HG03097 (cell line): ENCODE results near the gene IMPA2.
A peak's percentile ranks its signal among the peaks of the same experiment; 100 is the strongest.
"Not testable (repeated sequence)": the region's sequence is repeated elsewhere in the genome, so short reads cannot be mapped to it uniquely, and the experiment has no call there.

Experiments
- ATAC-seq: cut with Tn5 transposase; IDR thresholded peaks from one replicate; pipeline ENCODE4 v1.9.1; 2021; ENCODE audit not compliant: unreplicated experiment, low FRiP score

Gene IMPA2

DNA sequence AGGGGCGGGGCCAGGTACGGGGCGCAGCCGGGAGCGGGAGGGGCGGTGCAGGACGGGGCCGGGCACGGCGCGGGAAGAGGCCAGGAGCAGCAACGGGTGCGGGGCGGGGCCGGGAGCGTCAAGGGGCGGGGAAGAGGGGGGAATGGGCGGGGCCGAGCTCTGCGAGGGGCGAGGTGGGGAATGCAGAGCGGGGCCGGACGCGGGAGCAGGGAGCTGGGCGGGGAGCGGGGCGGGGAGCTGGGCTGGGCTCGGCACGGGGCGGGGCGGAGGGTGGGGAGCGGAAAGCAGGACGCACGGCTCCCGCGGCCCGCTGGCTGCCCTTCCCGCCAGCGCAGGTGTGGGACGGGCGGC, at the start of gene IMPA2:
Gene IMPA2 (plus strand): TSS at position 316 of the 351 bp plus-strand sequence. CDS start 163 bp downstream, outside the sequence.
- no peak for ATAC-seq

DNA sequence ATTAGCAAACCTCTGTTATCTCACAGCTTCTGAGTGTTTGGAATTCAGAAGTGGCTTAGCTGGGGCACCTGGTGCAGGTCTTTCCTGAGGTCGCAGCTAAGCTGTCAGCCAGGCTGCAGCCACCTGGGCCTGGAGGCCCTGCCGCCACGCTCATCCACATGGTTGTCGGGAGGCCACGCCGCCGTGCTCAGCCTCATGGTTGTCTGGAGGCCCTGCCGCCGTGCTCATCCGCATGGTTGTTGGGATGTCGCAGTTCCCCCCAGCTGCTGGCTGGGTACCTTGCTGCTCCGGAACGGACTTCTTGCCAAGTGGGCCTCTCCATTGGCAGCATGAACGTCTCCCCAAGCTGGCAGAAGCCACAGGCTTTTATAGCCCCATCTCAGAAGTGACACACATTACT, 48.9 kb upstream of the IMPA2 start:
- ATAC-seq: no peak

DNA sequence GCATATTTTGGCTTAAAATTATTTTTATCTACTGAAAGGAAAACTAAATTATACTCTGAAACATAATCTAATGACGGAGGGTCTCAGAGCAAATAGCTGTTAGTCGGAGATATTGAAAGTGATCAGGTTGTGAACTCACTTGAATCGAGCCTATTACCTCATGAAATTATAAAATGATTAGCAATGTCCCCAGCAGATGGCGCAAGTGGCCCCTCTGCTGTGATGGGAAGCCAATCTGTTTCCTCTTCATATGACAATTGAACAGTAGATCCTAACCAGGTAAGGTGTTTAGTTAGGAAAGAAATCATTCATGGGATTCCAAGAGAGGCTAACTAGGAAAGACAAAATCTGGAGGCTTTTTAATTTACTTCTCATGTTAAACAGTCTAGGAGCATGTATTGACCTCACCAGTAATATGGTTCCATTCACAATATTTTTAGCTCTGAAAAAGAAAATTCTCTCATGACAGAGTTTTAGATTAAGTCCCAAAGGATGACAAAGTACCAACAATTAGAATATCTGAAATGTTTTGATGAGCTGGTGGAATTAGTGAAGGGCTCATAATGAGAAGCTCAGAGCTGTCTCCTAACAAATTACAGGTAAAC, 43.3 kb upstream of the IMPA2 start:
- ATAC-seq: no peak

DNA sequence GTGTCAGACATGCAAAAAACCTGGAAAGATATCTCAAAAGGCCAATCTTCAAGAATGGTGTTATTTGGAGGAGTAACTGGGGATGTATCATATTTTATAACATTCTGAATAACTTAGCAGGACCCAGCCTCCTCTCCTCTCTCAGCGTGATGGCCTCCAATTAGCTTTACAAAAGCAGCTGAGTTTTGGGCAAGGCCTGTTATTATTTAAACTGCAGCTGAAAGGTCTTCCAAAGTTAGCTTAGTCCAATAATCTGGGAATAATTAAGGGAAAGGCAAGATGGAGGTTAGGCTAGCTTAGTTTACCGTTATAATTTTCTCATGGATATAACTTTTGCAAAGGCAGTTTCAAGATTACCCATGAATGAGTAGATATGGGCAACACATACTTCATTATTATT, 40.4 kb upstream of the IMPA2 start:
- no peak for ATAC-seq

DNA sequence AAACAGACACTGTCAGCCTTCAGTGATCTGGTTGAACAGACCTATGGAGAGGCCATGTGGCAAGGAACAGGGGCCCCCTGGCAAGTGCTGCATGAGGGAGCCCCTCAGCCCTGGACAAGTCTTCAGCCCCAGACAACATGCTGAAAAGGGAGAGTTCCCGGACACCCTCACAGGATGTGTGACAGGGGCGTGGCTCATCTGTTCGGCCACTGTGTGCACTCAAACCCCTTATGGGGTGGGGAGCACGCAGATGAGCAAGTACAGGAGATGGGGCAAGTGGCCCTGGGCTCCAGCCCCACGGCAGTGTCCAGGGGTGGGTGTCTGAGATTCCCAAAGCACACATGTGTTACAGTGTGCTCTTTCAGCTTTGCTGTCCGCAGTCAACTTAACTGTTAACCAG, 37.8 kb upstream of the IMPA2 start:
- no peak for ATAC-seq

DNA sequence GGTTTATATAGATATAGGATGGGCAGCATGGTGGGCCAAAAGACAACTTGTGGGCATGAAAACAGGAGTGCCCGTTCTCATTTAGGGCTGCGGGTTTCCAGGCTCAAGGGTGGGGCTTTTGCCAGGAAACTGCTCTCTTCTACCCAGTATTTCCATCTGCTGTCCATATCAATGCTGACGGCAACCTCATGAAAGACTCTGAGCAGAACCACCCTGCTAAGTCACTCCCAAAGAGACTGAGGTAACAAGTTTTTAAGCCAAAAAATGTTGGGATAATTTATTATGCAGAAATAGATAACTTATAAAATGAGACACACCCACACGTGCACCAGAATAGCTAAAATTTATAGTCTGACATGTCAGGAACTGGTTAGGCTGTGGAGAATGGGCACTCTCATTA, 37.1 kb upstream of the IMPA2 start:
- no peak for ATAC-seq

DNA sequence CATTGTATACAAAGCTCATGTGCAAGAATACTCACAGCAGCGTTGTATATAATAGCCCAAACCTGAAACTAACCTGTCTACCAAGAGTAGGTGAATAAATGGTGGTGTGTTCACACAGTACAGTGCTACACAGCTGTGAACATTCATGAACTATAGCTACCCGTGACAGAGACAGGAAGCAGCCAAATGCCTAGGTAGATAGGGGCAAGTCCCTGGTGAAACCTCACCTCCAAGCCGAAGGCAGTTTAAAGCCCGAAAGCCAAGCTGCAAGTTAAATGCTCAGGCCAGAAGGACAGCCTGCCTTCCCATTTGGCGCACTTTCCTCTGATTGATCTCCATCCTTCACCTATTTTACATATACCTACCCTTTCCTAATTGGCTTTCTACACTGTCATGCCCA, 36.5 kb upstream of the IMPA2 start:
- no peak for ATAC-seq

DNA sequence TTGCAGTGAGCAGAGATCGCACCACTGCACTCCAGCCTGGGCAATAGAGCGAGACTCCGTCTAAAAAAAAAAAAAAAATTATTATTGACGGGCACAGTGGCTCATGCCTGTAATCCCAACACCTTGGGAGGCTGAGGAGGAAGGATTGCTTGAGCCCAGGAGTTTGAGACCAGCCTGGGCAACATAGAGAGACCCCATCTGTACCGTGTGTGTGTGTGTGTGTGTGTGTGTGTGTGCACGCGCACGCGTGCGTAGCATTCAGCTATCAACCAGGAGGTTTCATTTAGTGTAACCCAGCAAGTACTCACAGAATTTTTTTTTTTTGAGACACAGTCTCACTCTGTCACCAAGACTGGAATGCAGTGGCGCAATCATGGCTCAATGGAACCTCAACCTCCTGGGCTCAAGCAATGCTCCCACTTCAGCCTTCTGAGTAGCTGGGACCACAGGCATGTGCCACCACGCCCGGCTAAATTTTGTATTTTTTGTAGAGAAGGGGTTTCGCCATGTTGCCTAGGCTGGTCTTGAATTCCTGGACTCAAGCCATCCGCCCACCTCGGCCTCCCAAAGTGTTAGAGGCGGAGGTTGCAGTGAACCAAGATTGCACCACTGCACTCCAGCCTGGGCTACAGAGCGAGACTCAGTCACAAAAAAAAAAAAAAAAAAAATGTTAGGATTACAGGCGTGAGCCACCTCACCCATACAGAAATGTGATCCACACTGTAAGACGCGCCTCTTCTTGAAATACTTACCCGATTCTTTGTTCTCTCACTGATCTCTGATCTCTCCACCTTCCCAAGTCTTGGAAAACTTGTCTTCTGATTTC, 35.3 kb upstream of the IMPA2 start:
- ATAC-seq: not testable (repeated sequence)

DNA sequence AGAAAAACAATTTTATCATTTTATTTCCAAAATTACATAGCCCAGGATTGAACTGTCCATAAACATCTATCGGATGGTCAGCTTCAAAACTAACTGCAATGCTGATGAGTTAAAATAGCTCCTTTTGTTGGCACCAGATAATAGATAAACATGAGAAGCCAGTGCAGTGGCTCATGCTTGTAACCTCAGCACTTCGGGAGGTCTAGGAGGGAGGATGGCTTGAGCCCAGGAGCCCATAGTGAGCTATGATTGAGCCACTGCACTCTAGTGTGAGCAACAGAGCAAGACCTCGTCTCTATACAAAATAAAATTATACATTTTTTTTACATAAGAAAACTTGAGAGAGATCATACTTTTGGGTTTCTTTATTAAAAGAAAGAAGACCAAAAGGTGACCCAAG, 34.6 kb upstream of the IMPA2 start:
- ATAC-seq: peak; percentile 3

DNA sequence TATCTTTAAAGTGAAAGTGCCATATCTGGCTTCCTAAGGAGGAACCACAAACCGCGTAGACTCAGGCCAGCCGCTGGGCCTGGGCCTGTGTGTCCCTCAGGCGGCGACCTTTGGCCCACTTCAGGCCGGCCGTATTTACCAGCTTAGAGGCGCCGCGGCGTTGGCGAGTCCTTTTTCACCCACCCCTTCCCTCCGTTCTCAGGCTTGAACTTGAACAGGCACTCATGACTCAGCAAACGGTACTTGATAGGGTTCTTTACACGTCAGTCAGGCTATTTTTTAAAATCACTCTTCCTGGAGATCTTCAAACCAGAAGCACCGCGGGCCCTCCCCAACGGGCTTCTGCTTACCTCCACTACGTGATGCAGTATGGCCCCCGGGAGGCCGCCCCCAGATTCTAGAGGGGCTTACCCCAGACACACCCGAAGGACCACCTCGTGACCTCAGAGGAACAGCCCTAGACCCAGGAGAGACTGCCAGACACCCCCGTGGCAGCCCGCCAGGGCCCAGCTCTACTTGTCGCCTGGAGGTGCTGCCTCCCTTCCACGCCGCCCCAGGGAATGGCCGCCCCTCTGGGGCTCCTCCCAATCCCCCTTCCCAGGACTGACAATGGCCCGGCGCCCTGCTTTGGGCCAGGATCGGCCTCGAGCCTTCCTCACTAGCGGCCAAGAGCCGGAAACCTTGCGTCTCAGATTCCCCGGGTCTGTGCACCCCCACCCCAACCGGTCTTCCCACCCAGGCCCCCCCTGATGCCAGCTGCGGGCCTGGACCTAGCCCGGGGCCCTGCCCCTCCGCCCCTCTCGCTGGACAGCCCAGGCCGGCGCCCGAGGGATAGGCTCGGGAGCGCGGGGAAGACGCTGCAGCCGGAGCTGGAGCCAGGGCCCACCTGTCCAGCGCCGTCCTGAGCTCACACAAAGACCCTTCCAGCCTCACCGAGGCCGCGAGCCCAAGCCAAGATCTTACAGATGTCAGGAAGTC, 33.8 kb upstream of the IMPA2 start:
- peak; percentile 86 for ATAC-seq

DNA sequence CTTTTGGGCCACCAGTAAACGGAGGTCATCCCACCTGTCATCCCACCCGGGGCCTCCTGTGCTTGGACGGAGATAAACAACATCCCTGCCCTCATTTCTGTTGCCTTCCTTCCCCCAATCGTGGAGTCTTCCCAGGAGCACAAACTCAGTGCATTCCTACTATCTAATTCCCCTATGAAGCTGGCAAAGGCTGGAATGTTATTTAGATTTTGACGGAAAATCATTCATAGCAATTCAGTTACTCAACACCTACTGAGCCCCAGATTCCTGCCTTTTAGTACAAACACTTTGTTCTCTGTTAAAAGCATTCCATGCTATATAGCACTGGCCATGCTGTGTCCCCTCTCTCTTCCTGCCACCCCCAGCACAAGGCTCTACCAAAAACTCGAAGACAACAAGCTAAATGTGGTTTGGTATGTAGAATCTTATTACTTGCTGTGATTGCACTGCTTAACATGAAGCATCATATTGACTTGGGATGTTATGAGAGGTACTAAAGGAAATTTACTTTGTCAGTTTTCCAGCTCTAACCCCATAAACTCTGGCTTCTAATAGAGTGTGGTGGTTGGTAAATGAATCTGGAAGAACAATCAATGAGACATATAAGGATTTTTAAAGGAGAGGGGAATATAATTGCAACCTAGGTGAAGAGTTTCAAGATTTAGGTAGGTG, 32.3 kb upstream of the IMPA2 start:
- no peak for ATAC-seq

DNA sequence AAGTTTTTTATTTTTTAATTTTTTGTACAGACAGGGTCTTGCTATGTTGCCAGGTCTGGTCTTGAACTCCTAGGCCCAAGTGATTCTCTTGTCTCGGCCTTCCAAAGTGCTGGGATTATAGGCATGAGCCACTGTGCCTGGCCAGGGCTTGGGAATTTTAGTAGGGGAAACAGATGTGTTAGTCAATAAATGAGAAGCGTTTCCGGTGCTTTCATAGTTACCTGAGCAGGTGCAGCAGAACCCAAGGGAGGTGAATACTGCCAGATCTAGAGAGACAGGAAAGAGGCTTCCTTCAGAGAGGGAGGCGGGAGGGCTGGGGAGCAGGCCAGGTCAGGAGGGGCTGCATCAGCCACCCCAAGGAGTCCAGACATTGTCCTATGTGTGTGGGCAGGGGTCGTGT, 30.5 kb upstream of the IMPA2 start:
- no peak for ATAC-seq

DNA sequence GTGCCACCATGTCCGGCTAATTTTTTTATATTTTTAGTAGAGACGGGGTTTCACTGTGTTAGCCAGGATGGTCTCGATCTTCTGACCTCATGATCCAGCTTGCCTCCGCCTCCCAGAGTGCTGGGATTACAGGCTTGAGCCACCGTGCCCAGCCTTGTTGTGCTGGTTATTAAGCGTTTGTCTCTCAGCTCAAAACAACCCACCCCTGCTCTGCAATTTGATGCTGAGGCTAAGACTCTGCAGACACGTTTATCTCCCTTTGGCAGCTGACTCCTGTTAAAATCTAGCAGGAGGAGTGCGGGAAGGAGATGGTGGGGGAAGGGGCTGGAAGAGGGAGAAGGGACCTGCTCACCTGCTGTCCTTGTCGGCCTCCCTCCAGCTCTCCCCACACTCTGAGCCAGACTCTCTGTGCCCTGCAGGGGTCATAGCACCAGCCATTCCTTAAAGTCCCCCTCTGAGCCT, 29.9 kb upstream of the IMPA2 start:
- ATAC-seq: no peak

DNA sequence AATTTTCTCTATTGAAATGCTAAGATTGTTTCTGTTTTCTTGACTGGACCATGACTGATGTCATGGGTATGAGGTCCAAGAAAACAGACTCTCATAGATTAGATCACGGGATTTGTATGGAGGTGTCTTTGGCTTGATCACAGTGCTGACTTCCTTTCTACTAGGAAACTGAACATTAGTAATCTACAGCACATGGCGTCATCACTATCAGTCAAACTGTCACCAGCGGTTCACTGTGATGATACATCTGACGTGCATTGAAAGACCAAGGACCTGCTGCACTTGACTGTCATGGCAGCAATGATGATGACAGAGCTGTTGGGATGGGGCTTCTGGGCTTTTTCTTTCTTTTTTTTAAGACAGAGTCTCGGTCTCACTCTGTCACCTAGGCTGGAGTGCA, 28.2 kb upstream of the IMPA2 start:
- ATAC-seq: no peak

DNA sequence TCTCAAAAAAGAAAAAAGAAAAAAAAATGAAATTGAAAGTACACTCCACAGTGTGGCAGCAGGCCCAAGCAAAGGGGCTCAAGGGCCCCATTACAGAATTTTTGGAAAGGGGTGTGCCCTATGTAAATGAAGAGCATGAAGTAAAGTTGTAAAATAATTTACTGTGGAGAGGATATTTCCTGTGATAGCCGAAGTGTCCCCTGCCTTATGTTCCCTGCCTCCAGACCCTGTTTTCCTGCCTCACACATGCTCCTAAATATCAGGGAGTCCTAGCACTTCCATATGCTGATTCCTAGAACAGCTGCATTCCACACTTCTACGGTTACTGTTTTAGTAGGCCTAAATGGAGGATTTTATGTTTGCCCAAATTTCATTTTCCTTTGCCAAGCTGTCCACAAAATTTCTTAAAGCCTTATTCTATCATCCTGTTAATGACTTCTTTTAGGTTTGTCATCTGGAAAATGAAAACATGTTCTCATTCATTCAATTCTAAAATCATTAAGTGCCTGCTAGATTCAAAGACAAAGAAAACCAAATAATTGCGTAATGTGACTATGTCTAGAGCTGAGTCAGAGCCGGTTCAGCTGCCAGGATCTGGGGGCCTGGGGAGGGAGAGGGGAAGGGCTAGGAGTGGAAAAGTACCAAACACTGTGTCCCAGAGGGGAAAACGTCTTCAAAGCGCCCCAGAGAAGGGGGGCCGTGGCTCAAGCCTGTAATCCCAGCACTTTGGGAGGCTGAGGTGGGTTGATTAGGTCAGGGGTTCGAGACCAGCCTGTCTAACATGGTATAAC, 25.9 kb upstream of the IMPA2 start:
- no peak for ATAC-seq

DNA sequence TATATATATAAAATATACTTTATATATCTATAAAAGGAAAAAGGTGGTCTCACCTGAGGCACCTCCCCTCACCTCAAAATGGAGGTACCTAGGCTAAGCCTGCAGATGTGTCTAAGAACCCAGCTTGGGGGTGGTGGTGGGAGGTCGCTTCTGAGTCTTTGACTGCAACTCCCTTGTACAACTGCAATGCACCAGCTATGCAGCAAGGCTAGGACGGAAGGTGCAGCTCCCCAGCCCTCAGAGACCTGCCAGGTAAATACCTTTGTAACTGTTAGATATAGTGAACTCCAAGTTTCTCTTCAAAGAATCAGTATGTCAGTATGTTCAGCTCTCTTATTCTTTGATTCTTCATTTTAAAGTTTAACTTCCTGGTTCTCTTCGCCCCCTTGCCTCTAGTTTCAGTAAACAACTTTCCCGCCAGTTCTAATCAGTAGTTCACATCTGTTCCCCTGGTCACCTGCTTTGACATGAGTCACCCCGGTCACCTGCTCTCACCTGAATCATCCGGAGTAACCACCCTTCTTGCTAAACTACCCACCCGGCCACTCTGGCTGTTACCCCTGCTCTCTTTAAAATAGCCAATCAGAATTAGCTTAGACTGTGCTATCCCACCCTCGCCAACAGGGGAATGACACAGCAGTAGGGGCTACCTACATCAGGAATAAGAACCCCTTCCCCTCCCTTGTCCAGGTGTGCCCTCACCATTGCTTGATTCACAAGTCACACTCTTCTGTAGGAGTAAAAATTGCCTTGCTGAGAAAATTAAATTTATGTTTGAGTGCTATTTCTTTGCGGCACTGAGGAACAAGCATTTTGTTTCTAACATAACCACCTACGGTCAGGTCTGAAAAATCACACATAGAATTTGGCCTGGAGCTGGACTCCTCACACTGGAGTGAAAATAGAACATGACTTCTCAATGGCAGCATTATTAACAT, 24.7 kb upstream of the IMPA2 start:
- no peak for ATAC-seq

DNA sequence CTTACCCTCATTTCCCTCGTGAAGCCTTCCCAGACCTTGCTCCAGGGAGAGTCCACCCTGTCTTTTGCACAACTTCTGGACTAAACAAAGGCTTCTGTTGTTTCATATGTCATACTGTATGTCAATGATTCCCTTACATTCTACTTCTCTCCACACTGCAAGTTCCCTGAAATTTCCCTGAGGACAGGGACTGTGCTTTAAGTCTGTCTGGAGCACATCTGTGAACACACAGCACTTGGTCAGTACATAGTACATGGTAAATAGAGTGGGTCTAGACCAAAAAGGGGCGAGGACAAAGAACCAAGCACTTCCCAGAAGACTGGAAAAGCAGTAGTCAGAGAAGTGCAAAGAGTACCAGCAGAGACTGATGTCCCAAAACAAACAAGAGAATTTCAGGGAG, 23.7 kb upstream of the IMPA2 start:
- no peak for ATAC-seq

DNA sequence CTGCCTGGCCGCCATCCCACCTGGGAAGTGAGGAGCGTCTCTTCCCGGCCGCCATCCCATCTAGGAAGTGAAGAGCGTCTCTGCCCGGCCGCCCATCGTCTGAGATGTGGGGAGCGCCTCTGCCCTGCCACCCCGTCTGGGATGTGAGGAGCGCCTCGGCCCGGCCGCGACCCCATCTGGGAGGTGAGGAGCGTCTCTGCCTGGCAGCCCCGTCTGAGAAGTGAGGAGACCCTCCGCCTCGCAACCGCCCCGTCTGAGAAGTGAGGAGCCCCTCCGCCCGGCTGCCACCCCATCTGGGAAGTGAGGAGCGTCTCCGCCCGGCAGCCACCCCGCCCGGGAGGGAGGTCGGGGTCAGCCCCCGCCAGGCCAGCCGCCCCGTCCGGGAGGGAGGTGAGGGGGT, 21.7 kb upstream of the IMPA2 start:
- ATAC-seq: not testable (repeated sequence)
